Caki2 (cell line): ENCODE results near the gene INAFM1. TPM values are rescaled to one million over a fixed set of nuclear protein-coding genes. Genes with fewer than 3 reads are reported as not detected.
"Not testable (repeated sequence)": the region's sequence is repeated elsewhere in the genome, so short reads cannot be mapped to it uniquely, and the experiment has no call there.

Experiments used
- DNase-seq: peaks from one replicate; pipeline ENCODE4 v3.0.0-alpha.2; 2015; ENCODE audit warnings: low read depth
- in situ Hi-C: cut with HindIII; loops from 2 replicates; pipeline ENCODE4 v1.10.0; 2016; ENCODE audit warnings: low sequenced_read_pairs, low pct_unique_long_range_greater_than_20kb, mixed read lengths
- total RNA-seq: library from RNA; depleted of rRNA; stranded (reverse); fragments of >200 nt; shearing (Covaris generic); gene quantifications from 2 replicates; pipeline ENCODE4 v1.2.3, GENCODE V29; 2014; ENCODE audit warnings: low replicate concordance

Gene INAFM1
- total RNA-seq, 1 experiment from 2014 or later: 5.0 TPM

- in situ Hi-C loops: no loop called here
- no peak for DNase-seq
Measured at GRCh38 chr19:47239610-47240296, 34.9 kb upstream of the INAFM1 start.

- in situ Hi-C loops: no loop called here
- DNase-seq: no peak
Measured at GRCh38 chr19:47240556-47240955, 34.1 kb upstream of the INAFM1 start.

- peak; percentile 73 for DNase-seq
- in situ Hi-C loops: no loop called here
Measured at GRCh38 chr19:47240996-47241918, 33.4 kb upstream of the INAFM1 start.

GRCh38 chr19:47241919-47242577 is 32.6 kb upstream of the INAFM1 start:
- peak; percentile 32 for DNase-seq
- in situ Hi-C loops: no loop called here

GRCh38 chr19:47243364-47243775 is 31.3 kb upstream of the INAFM1 start:
- in situ Hi-C loops: no loop called here

GRCh38 chr19:47243776-47244547 is 30.7 kb upstream of the INAFM1 start:
- DNase-seq: peak; percentile 98
- in situ Hi-C loops: no loop called here

More at GRCh38 chr19:47243364-47243775, 31.3 kb upstream of the INAFM1 start:
- DNase-seq: peak; percentile 28

GRCh38 chr19:47247308-47247990 is 27.2 kb upstream of the INAFM1 start:
- in situ Hi-C loops: no loop called here
- DNase-seq: peak; percentile 48

- DNase-seq, in situ Hi-C loops: not testable (repeated sequence)
Measured at GRCh38 chr19:47253016-47253415, 21.7 kb upstream of the INAFM1 start.

GRCh38 chr19:47253467-47253881 is 21.2 kb upstream of the INAFM1 start:
- in situ Hi-C loops: no loop called here
- DNase-seq: peak; percentile 63

- DNase-seq: no peak
- in situ Hi-C loops: no loop called here
Measured at GRCh38 chr19:47253970-47254369, 20.7 kb upstream of the INAFM1 start.

- peak; percentile 98 for DNase-seq
- in situ Hi-C loops: no loop called here
Measured at GRCh38 chr19:47255879-47256692, 18.6 kb upstream of the INAFM1 start, which contains the start of gene CCDC9. CCDC9 (plus strand) TSS chr19:47256525; CDS start chr19:47258401, 1,876 bp downstream.

- in situ Hi-C loops: no loop called here
- peak; percentile 97 for DNase-seq
Measured at GRCh38 chr19:47256693-47257410, 17.8 kb upstream of the INAFM1 start.

- in situ Hi-C loops: no loop called here
- no peak for DNase-seq
Measured at GRCh38 chr19:47257411-47258169, 17.1 kb upstream of the INAFM1 start.

- in situ Hi-C loops: no loop called here
- no peak for DNase-seq
Measured at GRCh38 chr19:47258434-47258833, 16.3 kb upstream of the INAFM1 start.

- no peak for DNase-seq
- in situ Hi-C loops: no loop called here
Measured at GRCh38 chr19:47258895-47259555, 15.7 kb upstream of the INAFM1 start.
